ENCODE data around the gene ANO10.
"Not testable (repeated sequence)": the region's sequence is repeated elsewhere in the genome, so short reads cannot be mapped to it uniquely, and the experiment has no call there.

The ANO10 gene

GRCh38 chr3:43496740-43497375 lies 125.0 kb downstream of the ANO10 start:
- Histone ChIP-seq H3K9me3 (replicated peaks in 1 of 11) (peaks cover 0 to 4% (median 0%) of the 10 kb centered on the region in 11 experiments; a peak in 1 of 22 replicates), H3K9ac (no peak overlapping the region), H3K36me3 (no peaks in the 10 kb centered on the region), H4K20me1 (no peaks in the 10 kb centered on the region), H3K4me1 (peaks cover 3 to 24% (median 14%) of the 10 kb centered on the region in 10 experiments; a peak in 16 of 20 replicates), H3K4me2 (no peak overlapping the region; a peak in 1 of 22 replicates), H3K4me3 (no peak overlapping the region), H3K27me3 (no peaks in the 10 kb centered on the region), H3K27ac (no peak overlapping the region)
- no peak for TF ChIP-seq Cebpa-rat (IDR thresholded peaks at IDR 0.05)

GRCh38 chr3:43492932-43493331 lies 128.9 kb downstream of the ANO10 start:
- not testable (repeated sequence) for H3K9me3 ChIP-seq (replicated peaks in 1 of 11); H3K4me2 ChIP-seq; H3K9ac ChIP-seq; H3K27ac ChIP-seq; H3K36me3 ChIP-seq; H3K4me3 ChIP-seq; H3K27me3 ChIP-seq; H3K4me1 ChIP-seq; H4K20me1 ChIP-seq

- H3K4me2 ChIP-seq; H3K9ac ChIP-seq; H3K27me3 ChIP-seq; H3K4me3 ChIP-seq; H3K4me1 ChIP-seq; H4K20me1 ChIP-seq; H3K36me3 ChIP-seq; H3K9me3 ChIP-seq (replicated peaks in 1 of 11); H3K27ac ChIP-seq: not testable (repeated sequence)
Observed at GRCh38 chr3:43491807-43492206, 130.0 kb downstream of the ANO10 start.

GRCh38 chr3:43490640-43491185 lies 131.1 kb downstream of the ANO10 start:
- no peaks in the 10 kb centered on the region for H3K36me3 ChIP-seq
- H3K9ac ChIP-seq, result no peak overlapping the region
- TF ChIP-seq Cebpa-rat (IDR thresholded peaks at IDR 0.05), result no peak
- no peaks in the 10 kb centered on the region for H4K20me1 ChIP-seq
- H3K4me1 ChIP-seq, result no peaks in the 10 kb centered on the region
- H3K4me2 ChIP-seq, result no peak overlapping the region
- H3K27ac ChIP-seq, result no peak overlapping the region
- no peak overlapping the region for H3K4me3 ChIP-seq
- H3K27me3 ChIP-seq, result no peaks in the 10 kb centered on the region
- H3K9me3 ChIP-seq (replicated peaks in 1 of 11), result peaks cover 0 to 4% (median 2%) of the 10 kb centered on the region in 11 experiments; a peak in 9 of 22 replicates

- TF ChIP-seq Cebpa-rat (IDR thresholded peaks at IDR 0.05), result no peak
- Histone ChIP-seq H3K4me1 (no peaks in the 10 kb centered on the region), H4K20me1 (no peaks in the 10 kb centered on the region), H3K9ac (no peak overlapping the region), H3K27ac (no peak overlapping the region), H3K36me3 (peaks cover 0 to 7% (median 0%) of the 10 kb centered on the region in 11 experiments; a peak in 3 of 22 replicates), H3K4me2 (no peak overlapping the region), H3K4me3 (no peak overlapping the region), H3K9me3 (replicated peaks in 1 of 11) (peaks cover 7 to 12% (median 10%) of the 10 kb centered on the region in 11 experiments; a peak in 20 of 22 replicates), H3K27me3 (no peaks in the 10 kb centered on the region)
Observed at GRCh38 chr3:43489930-43490329, 131.9 kb downstream of the ANO10 start.

- no peak overlapping the region for H3K4me3 ChIP-seq
- H3K4me2 ChIP-seq, result no peak overlapping the region
- peaks cover 8 to 26% (median 16%) of the 10 kb centered on the region in 11 experiments; a peak in 20 of 22 replicates for H3K9me3 ChIP-seq (replicated peaks in 1 of 11)
- peaks cover 0 to 12% (median 9%) of the 10 kb centered on the region in 10 experiments; a peak in 9 of 20 replicates for H3K4me1 ChIP-seq
- H3K9ac ChIP-seq, result no peak overlapping the region
- H3K27me3 ChIP-seq, result no peaks in the 10 kb centered on the region
- H3K27ac ChIP-seq, result no peak overlapping the region
- no peak for TF ChIP-seq Cebpa-rat (IDR thresholded peaks at IDR 0.05)
- no peaks in the 10 kb centered on the region for H4K20me1 ChIP-seq
- H3K36me3 ChIP-seq, result peaks cover 0 to 10% (median 0%) of the 10 kb centered on the region in 11 experiments; a peak in 4 of 22 replicates
Observed at GRCh38 chr3:43485931-43486330, 135.9 kb downstream of the ANO10 start.

- H4K20me1 ChIP-seq, result no peaks in the 10 kb centered on the region
- no peak overlapping the region for H3K27ac ChIP-seq
- TF ChIP-seq Cebpa-rat (IDR thresholded peaks at IDR 0.05), result no peak
- no peak overlapping the region for H3K9ac ChIP-seq
- H3K27me3 ChIP-seq, result no peaks in the 10 kb centered on the region
- H3K4me1 ChIP-seq, result peaks cover 0 to 12% (median 9%) of the 10 kb centered on the region in 10 experiments; a peak in 9 of 20 replicates
- H3K4me3 ChIP-seq, result no peak overlapping the region
- H3K9me3 ChIP-seq (replicated peaks in 1 of 11), result peaks cover 8 to 26% (median 16%) of the 10 kb centered on the region in 11 experiments; a peak in 20 of 22 replicates
- no peak overlapping the region for H3K4me2 ChIP-seq
- peaks cover 0 to 10% (median 0%) of the 10 kb centered on the region in 11 experiments; a peak in 4 of 22 replicates for H3K36me3 ChIP-seq
Observed at GRCh38 chr3:43484926-43485488, 136.8 kb downstream of the ANO10 start.

GRCh38 chr3:43481375-43481774 lies 140.4 kb downstream of the ANO10 start:
- H3K27me3 ChIP-seq, result no peaks in the 10 kb centered on the region
- TF ChIP-seq Cebpa-rat (IDR thresholded peaks at IDR 0.05), result no peak
- H3K4me1 ChIP-seq, result peaks cover 0 to 12% (median 9%) of the 10 kb centered on the region in 10 experiments; a peak in 9 of 20 replicates
- no peak overlapping the region for H3K9ac ChIP-seq
- no peak overlapping the region for H3K27ac ChIP-seq
- no peak overlapping the region for H3K4me3 ChIP-seq
- no peak overlapping the region for H3K4me2 ChIP-seq
- H3K36me3 ChIP-seq, result peaks cover 0 to 10% (median 0%) of the 10 kb centered on the region in 11 experiments; a peak in 4 of 22 replicates
- H4K20me1 ChIP-seq, result no peaks in the 10 kb centered on the region
- H3K9me3 ChIP-seq (replicated peaks in 1 of 11), result peaks cover 8 to 26% (median 16%) of the 10 kb centered on the region in 11 experiments; a peak in 20 of 22 replicates

- not testable (repeated sequence) for H3K9me3 ChIP-seq (replicated peaks in 1 of 11); H3K27me3 ChIP-seq; H4K20me1 ChIP-seq; H3K4me3 ChIP-seq; H3K27ac ChIP-seq; H3K36me3 ChIP-seq; H3K4me2 ChIP-seq; H3K9ac ChIP-seq
- peaks cover 0 to 12% (median 9%) of the 10 kb centered on the region in 10 experiments; a peak in 9 of 20 replicates for H3K4me1 ChIP-seq
Observed at GRCh38 chr3:43478839-43479238, 143.0 kb downstream of the ANO10 start.

Data from BLaER1 treated with 17β-estradiol and CSF1 and Interleukin-3, amounts not matched to agents 10 nM and 100 nM (cell line).